Brain microvascular endothelial cell (primary cell): Measurements from ENCODE around the gene ORMDL1.
"Not testable (repeated sequence)": the region's sequence is repeated elsewhere in the genome, so short reads cannot be mapped to it uniquely, and the experiment has no call there.

Experiments
- DNase-seq: peaks from one replicate; pipeline ENCODE4 v3.0.0-alpha.2; 2020
- H3K27ac ChIP-seq: fragments of 250-450 bp; sonication (Bioruptor Pico); 2 replicates; pipeline ENCODE4 v1.5.1; 2020; ENCODE audit warnings: mild to moderate bottlenecking, moderate library complexity
- H3K27me3 ChIP-seq: fragments of 250-450 bp; sonication (Bioruptor Pico); replicated peaks from 2 replicates; pipeline ENCODE4 v1.5.1; 2020; ENCODE audit warnings: mild to moderate bottlenecking
- H3K36me3 ChIP-seq: fragments of 250-450 bp; sonication (Bioruptor Pico); replicated peaks from 2 replicates; pipeline ENCODE4 v1.5.1; 2020; ENCODE audit warnings: mild to moderate bottlenecking
- H3K4me3 ChIP-seq: 2 replicates; pipeline ENCODE4 v1.5.1; 2011; ENCODE audit warnings: low read depth, mild to moderate bottlenecking, control low read depth, low read length, moderate library complexity
- in situ Hi-C: cut with HindIII; loops from 2 replicates; pipeline ENCODE4 v1.10.0; 2017; ENCODE audit warnings: low sequenced_read_pairs, low pct_ligation_motif_present
- TF ChIP-seq, protein P1 (sequence below): IDR thresholded peaks from 2 replicates; pipeline ENCODE4 v1.5.1; 2011; ENCODE audit warnings: low read depth, mild to moderate bottlenecking, moderate library complexity, low read length, control low read depth, inconsistent platforms; ENCODE audit errors: missing control alignments

The ORMDL1 gene

DNA sequence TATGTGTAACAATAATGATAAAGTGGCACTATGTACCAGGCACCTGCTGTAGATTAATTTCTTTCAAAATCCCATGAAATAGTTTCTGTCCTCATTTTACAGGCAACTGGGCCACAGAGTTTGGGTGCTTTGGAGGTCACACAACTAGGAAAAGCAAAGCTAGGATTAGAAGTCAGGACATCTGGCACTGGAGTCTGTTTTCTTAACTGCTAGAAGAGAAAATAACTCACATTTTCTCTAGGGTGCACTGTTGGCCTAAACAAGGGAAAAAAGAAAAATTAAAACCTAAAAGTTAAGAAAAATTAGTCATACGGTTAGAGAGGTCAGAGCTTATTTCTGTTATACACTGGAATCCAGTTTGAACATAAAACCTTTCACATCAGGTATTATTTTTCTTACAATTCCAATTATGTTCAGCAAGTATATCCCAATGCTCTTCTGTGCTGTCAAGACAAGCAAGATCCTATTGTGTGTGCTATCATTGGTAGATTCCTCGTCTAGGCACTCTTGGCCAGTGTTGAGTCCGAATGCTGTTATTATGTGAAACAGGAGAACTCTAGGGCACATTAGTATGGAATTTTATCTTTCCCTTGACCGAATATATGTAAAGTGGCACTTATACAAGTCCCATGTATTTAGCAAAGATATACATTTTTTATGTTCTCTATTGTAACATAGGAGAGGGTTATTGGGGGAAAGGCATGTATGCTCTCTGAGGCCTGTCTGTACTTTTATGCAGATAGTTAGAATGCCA is 20.1 kb downstream of the ORMDL1 start:
- no peak for DNase-seq
- in situ Hi-C loops: no loop called here
- H3K27ac ChIP-seq: no peak overlapping the region
- H3K4me3 ChIP-seq: no peak overlapping the region
- peaks cover 7% of the 10 kb centered on the region for H3K36me3 ChIP-seq
- no peaks in the 10 kb centered on the region for H3K27me3 ChIP-seq
- TF ChIP-seq, protein P1, sequence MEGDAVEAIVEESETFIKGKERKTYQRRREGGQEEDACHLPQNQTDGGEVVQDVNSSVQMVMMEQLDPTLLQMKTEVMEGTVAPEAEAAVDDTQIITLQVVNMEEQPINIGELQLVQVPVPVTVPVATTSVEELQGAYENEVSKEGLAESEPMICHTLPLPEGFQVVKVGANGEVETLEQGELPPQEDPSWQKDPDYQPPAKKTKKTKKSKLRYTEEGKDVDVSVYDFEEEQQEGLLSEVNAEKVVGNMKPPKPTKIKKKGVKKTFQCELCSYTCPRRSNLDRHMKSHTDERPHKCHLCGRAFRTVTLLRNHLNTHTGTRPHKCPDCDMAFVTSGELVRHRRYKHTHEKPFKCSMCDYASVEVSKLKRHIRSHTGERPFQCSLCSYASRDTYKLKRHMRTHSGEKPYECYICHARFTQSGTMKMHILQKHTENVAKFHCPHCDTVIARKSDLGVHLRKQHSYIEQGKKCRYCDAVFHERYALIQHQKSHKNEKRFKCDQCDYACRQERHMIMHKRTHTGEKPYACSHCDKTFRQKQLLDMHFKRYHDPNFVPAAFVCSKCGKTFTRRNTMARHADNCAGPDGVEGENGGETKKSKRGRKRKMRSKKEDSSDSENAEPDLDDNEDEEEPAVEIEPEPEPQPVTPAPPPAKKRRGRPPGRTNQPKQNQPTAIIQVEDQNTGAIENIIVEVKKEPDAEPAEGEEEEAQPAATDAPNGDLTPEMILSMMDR: no peak

DNA sequence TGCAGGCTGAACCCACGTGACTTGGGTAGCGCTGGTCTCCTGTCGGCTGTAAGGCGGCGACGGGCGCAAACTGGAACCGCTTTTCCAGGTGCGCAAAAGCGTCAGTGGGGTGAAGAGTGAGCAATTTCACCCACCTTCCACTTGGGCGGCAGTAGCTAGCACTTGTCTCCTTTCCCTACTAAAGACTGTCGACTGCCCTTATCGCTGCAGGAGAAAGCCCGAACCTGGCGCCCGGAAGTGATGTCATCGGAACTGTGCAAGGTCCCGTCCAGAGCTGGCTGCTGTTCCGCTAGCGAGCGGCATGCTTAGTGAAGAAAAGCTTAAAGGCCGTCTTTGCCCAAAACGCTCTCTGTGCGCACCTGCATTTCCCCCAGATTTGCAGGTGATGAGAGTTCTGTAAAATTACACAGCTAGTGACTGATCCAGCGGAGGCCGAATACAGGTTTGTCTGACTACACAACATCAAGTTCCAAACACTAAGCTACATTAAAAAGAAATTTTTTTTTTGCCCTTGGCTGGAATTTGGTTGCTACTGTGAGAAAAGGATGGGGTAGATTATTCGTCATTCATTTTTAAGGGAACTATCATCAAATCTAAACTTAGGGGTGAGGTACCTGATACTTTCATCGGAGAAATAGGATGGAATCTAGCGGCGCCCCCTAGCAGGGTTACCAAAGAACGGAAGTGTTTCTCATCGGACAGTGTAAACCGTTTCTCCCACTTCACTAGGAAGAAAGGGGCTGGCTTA is 21.4 kb downstream of the ORMDL1 start, which contains the start of gene OSGEPL1:
Gene OSGEPL1 (minus strand): TSS at position 242 of the 748 bp plus-strand sequence. CDS start 1,152 bp downstream, outside the sequence.
- peak; percentile 91 for DNase-seq
- in situ Hi-C loops: no loop called here
- Histone ChIP-seq H3K36me3 (peaks cover 5% of the 10 kb centered on the region), H3K4me3 (peak within 1 kb of the TSS; percentile 99), H3K27me3 (no peaks in the 10 kb centered on the region), H3K27ac (peak within 1 kb of the TSS; percentile 76)
- TF ChIP-seq, protein P1: peak; percentile 76

DNA sequence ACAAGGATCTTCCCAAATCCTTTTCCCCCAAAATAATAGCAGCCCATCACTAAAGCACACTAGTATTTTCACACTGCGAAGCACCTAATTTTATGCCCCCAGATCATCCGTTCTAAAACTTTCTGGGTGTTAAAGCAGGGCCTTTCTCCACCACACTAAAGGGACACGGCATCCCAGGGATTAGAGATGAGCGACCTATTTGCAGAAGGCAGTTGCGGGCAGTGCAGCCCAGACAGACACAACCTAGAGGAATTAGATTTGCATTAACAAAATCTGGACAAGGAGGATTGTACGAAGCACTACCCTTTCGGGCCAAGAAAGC is 21.9 kb downstream of the ORMDL1 start:
- TF ChIP-seq, protein P1: no peak
- H3K4me3 ChIP-seq: peak overlapping the region; percentile 99
- H3K27me3 ChIP-seq: no peaks in the 10 kb centered on the region
- no peak for DNase-seq
- H3K36me3 ChIP-seq: peaks cover 5% of the 10 kb centered on the region
- peak overlapping the region; percentile 76 for H3K27ac ChIP-seq
- in situ Hi-C loops: no loop called here

DNA sequence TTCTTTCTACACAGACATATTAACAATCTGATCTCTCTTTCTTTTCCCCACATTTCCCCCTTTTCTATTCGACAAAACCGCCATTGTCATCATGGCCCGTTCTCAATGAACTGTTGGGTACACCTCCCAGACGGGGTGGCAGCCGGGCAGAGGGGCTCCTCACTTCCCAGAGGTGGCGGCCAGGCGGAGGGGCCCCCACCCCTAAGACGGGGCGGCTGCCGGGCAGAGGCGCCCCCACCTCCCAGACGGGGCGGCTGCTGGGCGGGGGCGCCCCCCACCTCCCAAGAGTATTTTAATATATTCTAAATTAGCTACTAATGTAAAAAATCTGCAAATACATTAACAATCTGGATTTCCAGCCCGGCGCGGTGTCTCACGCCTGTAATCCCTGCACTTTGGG is 24.0 kb downstream of the ORMDL1 start:
- H3K36me3 ChIP-seq, H3K4me3 ChIP-seq, H3K27me3 ChIP-seq, in situ Hi-C loops, H3K27ac ChIP-seq, DNase-seq: not testable (repeated sequence)

DNA sequence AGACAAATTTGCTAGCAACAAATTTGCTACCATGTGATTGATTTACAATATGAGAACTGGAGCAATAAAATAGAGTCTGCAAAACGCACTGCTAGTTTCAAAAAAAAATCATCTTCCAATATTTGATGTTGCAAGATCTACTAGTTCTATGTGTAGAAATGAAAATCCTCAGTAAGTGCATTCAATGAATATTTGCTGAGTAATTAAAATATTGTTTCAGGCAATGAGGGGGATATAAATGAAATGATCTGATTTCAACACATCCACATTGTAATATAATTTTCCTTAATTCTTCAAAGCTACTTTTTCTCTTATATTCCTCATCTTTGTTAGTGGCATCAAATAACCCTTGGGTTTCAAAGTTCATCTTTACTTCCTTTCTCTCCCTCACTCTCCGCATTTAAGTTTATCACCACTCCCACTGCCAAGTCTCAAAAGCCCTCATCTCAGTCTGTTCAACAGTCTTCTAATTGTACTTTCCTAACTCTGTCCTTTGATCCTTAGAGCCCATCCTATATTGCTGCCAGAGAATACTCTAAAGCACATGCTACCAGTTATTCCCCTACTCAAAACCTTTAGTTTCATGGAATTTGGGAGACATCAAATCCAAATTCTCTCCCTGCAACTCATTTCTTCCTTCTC is 27.7 kb downstream of the ORMDL1 start:
- Histone ChIP-seq H3K36me3 (no peaks in the 10 kb centered on the region), H3K4me3 (no peak overlapping the region), H3K27ac (no peak overlapping the region), H3K27me3 (no peaks in the 10 kb centered on the region)
- no peak for DNase-seq
- in situ Hi-C loops: no loop called here
- TF ChIP-seq, protein P1: no peak

DNA sequence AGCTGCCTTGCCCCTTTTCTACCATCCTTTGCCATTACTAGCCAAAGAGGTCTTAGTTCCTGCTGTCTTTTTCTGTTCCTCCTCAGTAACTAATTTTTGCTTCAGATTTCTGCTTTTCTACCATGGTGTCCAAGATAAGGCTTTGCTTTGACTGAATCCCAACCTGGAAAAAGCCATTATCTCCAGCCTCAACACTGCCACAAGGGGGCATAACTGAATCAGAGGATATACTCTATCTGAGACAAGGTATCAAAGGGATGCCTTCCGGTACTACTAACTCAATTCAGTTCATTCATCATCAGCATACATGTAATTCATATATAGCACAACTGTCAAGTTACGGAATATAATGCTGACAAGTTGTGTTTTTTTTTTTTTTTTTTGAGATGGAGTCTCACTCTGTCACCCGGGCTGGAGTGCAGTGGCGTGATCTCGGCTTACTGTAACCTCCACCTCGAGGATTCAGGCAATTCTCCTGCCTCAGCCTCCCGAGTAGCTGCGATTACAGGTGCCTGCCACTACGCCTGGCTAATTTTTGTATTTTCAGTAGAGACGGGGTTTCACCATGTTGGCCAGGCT is 33.0 kb downstream of the ORMDL1 start:
- Histone ChIP-seq H3K27me3 (no peaks in the 10 kb centered on the region), H3K4me3 (no peak overlapping the region), H3K27ac (no peak overlapping the region), H3K36me3 (peaks cover 2% of the 10 kb centered on the region)
- DNase-seq: peak; percentile 47
- TF ChIP-seq, protein P1: peak; percentile 79
- in situ Hi-C loops: no loop called here
